H1 (cell line): ENCODE measurements around the gene HNF1B. TPM values are rescaled to one million over a fixed set of nuclear protein-coding genes. Genes with fewer than 3 reads are reported as not detected.

Experiments used
- CTCF ChIA-PET: fragments of 300-600 bp; sonication (Branson Sonifier 250); formaldehyde crosslinking; loops from one replicate; lab custom pipeline; 2021; ENCODE audit not compliant: partially characterized antibody; lab: Charles Lee
- POLR2A ChIA-PET: fragments of 300-600 bp; sonication (Branson Sonifier 250); formaldehyde crosslinking; loops from one replicate; lab custom pipeline; 2021; ENCODE audit warnings: inconsistent platforms; ENCODE audit not compliant: partially characterized antibody; lab: Charles Lee
- DNase-seq, 2 experiments: peaks; one replicate each; pipeline versions ENCODE4 v3.0.0 to v3.0.0-alpha.2; 2010 to 2022; ENCODE audit warnings: low spot score in 2 of 2, low read depth in 1 of 2, mixed read lengths in 1 of 2
- FAIRE-seq: peaks from 2 replicates; lab custom pipeline; 2011; peaks lifted over from hg19 to GRCh38; lab: Jason Lieb, UNC
- H2AFZ ChIP-seq: 2 replicates; pipeline ENCODE4 v1.8.1; 2012; ENCODE audit warnings: low read length, inconsistent platforms
- H2AK5ac ChIP-seq: 2 replicates; pipeline ENCODE4 v1.6.1; 2013; ENCODE audit warnings: low read depth, low read length
- H2BK120ac ChIP-seq: replicated peaks from 2 replicates; pipeline ENCODE3; 2013; ENCODE audit warnings: low read depth, low read length, inconsistent platforms
- H2BK12ac ChIP-seq: 2 replicates; pipeline ENCODE4 v1.6.1; 2013; ENCODE audit warnings: low read depth, low read length
- H2BK15ac ChIP-seq: 2 replicates; pipeline ENCODE4 v1.6.1; 2013; ENCODE audit warnings: low read length
- H2BK20ac ChIP-seq: 2 replicates; pipeline ENCODE4 v1.6.1; 2013; ENCODE audit warnings: low read length
- H2BK5ac ChIP-seq: 2 replicates; pipeline ENCODE4 v1.6.1; 2013; ENCODE audit warnings: low read depth, low read length
- H3K14ac ChIP-seq: 2 replicates; pipeline ENCODE4 v1.6.1; 2013; ENCODE audit warnings: inconsistent platforms; ENCODE audit not compliant: insufficient read length
- H3K18ac ChIP-seq: 2 replicates; pipeline ENCODE4 v1.6.1; 2013; ENCODE audit warnings: low read length; ENCODE audit errors: extremely low read depth
- H3K23ac ChIP-seq: 2 replicates; pipeline ENCODE4 v1.6.1; 2013; ENCODE audit warnings: inconsistent platforms; ENCODE audit not compliant: insufficient read length
- H3K23me2 ChIP-seq: 2 replicates; pipeline ENCODE4 v1.6.1; 2013; ENCODE audit warnings: low read depth, low read length
- H3K27ac ChIP-seq: 2 replicates; pipeline ENCODE4 v1.6.1; 2011; ENCODE audit warnings: low read depth, low read length, inconsistent platforms
- H3K27me3 ChIP-seq, 4 experiments: replicated peaks in 1 of 4; 1 replicate in 1 of 4; 2 replicates in 3 of 4; pipeline versions ENCODE4 v1.6.1 to v1.8.1; 2011 to 2013; ENCODE audit warnings: low read length in 3 of 4, mild to moderate bottlenecking in 3 of 4, inconsistent platforms in 2 of 4, mixed read lengths in 2 of 4, moderate library complexity in 1 of 4; ENCODE audit not compliant: control insufficient read depth in 3 of 4, insufficient read depth in 3 of 4; ENCODE audit errors: extremely low read depth in 1 of 4
- H3K36me3 ChIP-seq, 4 experiments: 2 replicates each; pipeline versions ENCODE4 v1.6.1 to v1.8.1; 2011 to 2013; ENCODE audit warnings: mild to moderate bottlenecking in 4 of 4, low read length in 3 of 4, moderate library complexity in 2 of 4, control low read depth in 1 of 4, inconsistent platforms in 1 of 4; ENCODE audit not compliant: insufficient read depth in 4 of 4, control insufficient read depth in 2 of 4
- H3K4ac ChIP-seq: replicated peaks from 2 replicates; pipeline ENCODE3; 2013; ENCODE audit warnings: low read length, low read depth, mixed read lengths, inconsistent platforms; ENCODE audit not compliant: insufficient read length
- H3K4me1 ChIP-seq, 4 experiments: replicated peaks in 1 of 4; 1 replicate in 1 of 4; 2 replicates in 3 of 4; pipeline versions ENCODE4 v1.6.1 to v1.8.1; 2011 to 2013; ENCODE audit warnings: low read length in 3 of 4, inconsistent platforms in 2 of 4, mixed read lengths in 1 of 4; ENCODE audit not compliant: insufficient read depth in 4 of 4, control insufficient read depth in 3 of 4
- H3K4me2 ChIP-seq, 2 experiments: 2 replicates each; pipeline versions ENCODE4 v1.6.1 to v1.8.1; 2011 to 2013; ENCODE audit warnings: low read depth in 2 of 2, low read length in 2 of 2, control low read depth in 1 of 2, inconsistent platforms in 1 of 2, mild to moderate bottlenecking in 1 of 2; ENCODE audit not compliant: insufficient read depth in 1 of 2
- H3K4me3 ChIP-seq, 4 experiments: fragments of 200-600, 300-600 bp in 1 of 4; sonication (generic), shearing (Covaris generic), sonication (Bioruptor Twin) in 1 of 4; 2 replicates each; pipeline versions ENCODE4 v1.5.1 to v1.8.1; 2011 to 2016; ENCODE audit warnings: low read length in 4 of 4, low read depth in 3 of 4, control low read depth in 2 of 4, inconsistent platforms in 2 of 4, mild to moderate bottlenecking in 2 of 4, mixed read lengths in 1 of 4, moderate library complexity in 1 of 4; ENCODE audit not compliant: insufficient read depth in 2 of 4; ENCODE audit errors: extremely low read depth in 1 of 4
- H3K56ac ChIP-seq: replicated peaks from 2 replicates; pipeline ENCODE3; 2013; ENCODE audit warnings: low read depth, mild to moderate bottlenecking, mixed read lengths, low read length, inconsistent platforms; ENCODE audit not compliant: insufficient read length
- H3K79me1 ChIP-seq: 2 replicates; pipeline ENCODE4 v1.6.1; 2013; ENCODE audit warnings: low read depth, low read length, control low read depth
- H3K79me2 ChIP-seq, 2 experiments: 2 replicates each; pipeline versions ENCODE4 v1.6.1 to v1.8.1; 2012 to 2013; ENCODE audit warnings: low read length in 2 of 2, mild to moderate bottlenecking in 2 of 2, inconsistent platforms in 1 of 2; ENCODE audit not compliant: insufficient read depth in 2 of 2, control insufficient read depth in 1 of 2
- H3K9ac ChIP-seq, 4 experiments: replicated peaks in 1 of 4; 1 replicate in 1 of 4; 2 replicates in 3 of 4; pipeline versions ENCODE4 v1.6.1 to v1.8.1; 2011 to 2013; ENCODE audit warnings: low read depth in 3 of 4, low read length in 3 of 4, control low read depth in 2 of 4, mild to moderate bottlenecking in 2 of 4, moderate library complexity in 2 of 4, inconsistent platforms in 1 of 4; ENCODE audit errors: extremely low read depth in 1 of 4
- H3K9me3 ChIP-seq, 2 experiments: 2 replicates each; pipeline versions ENCODE4 v1.6.1 to v1.8.1; 2012 to 2013; ENCODE audit warnings: mild to moderate bottlenecking in 2 of 2, moderate library complexity in 2 of 2, control low read depth in 1 of 2, inconsistent platforms in 1 of 2, low read depth in 1 of 2, low read length in 1 of 2, mixed read lengths in 1 of 2; ENCODE audit not compliant: insufficient read depth in 2 of 2
- H4K20me1 ChIP-seq, 2 experiments: replicated peaks in 1 of 2; 2 replicates each; pipeline versions ENCODE3 to v1.8.1; 2011 to 2013; ENCODE audit warnings: inconsistent platforms in 2 of 2, low read length in 2 of 2, mild to moderate bottlenecking in 1 of 2; ENCODE audit not compliant: insufficient read depth in 2 of 2, control insufficient read depth in 1 of 2
- H4K5ac ChIP-seq: 2 replicates; pipeline ENCODE4 v1.6.1; 2013; ENCODE audit warnings: low read length, low read depth, mixed read lengths, inconsistent platforms; ENCODE audit not compliant: insufficient read length
- H4K8ac ChIP-seq: 2 replicates; pipeline ENCODE4 v1.8.0; 2013; ENCODE audit warnings: mild to moderate bottlenecking, moderate library complexity, low read length, inconsistent platforms; ENCODE audit not compliant: insufficient read depth; ENCODE audit errors: extremely low read depth
- H4K91ac ChIP-seq: replicated peaks from 2 replicates; pipeline ENCODE3; 2013; ENCODE audit warnings: low read length, mixed read lengths, inconsistent platforms; ENCODE audit not compliant: insufficient read length
- ASH2L ChIP-seq: fragments of 200-600, 300-600 bp; sonication (generic); IDR thresholded peaks from one replicate; pipeline ENCODE4 v1.7.1; 2017; ENCODE audit warnings: low read length
- BCL11A ChIP-seq, 2 experiments: IDR thresholded peaks; one replicate each; pipeline ENCODE4 v1.6.1; 2011; ENCODE audit warnings: low read depth in 2 of 2, low read length in 2 of 2, mild to moderate bottlenecking in 2 of 2
- CHD1 ChIP-seq: IDR thresholded peaks from 2 replicates; pipeline ENCODE4 v1.6.1; 2012; ENCODE audit warnings: low read depth, low read length, improper control_type of control experiment
- RFX5 ChIP-seq: IDR thresholded peaks from 2 replicates; pipeline ENCODE4 v1.6.1; 2011; ENCODE audit warnings: low read depth, low read length, improper control_type of control experiment, borderline replicate concordance
- RNF2 ChIP-seq: fragments of 200-900, 300-1000 bp; sonication (generic); IDR thresholded peaks from 2 replicates; pipeline ENCODE4 v1.7.1; 2016; ENCODE audit warnings: borderline replicate concordance, low read depth, mild to moderate bottlenecking, antibody characterized with exemption, low read length; ENCODE audit not compliant: poor library complexity, severe bottlenecking; ENCODE audit errors: missing control alignments
- SAP30 ChIP-seq: fragments of 300-600 bp; sonication (generic); IDR thresholded peaks from 2 replicates; pipeline ENCODE4 v1.7.1; 2012; ENCODE audit warnings: low read length, moderate library complexity, mild to moderate bottlenecking, inconsistent platforms; ENCODE audit not compliant: insufficient read depth, insufficient replicate concordance
- SIRT6 ChIP-seq: IDR thresholded peaks from one replicate; pipeline ENCODE4 v1.7.1; 2012; ENCODE audit warnings: low read length, inconsistent platforms
- SIX5 ChIP-seq: IDR thresholded peaks from 2 replicates; pipeline ENCODE4 v1.6.1; 2011; ENCODE audit warnings: mild to moderate bottlenecking, low read depth, low read length
- TBP ChIP-seq: IDR thresholded peaks from 2 replicates; pipeline ENCODE4 v1.6.1; 2011; ENCODE audit warnings: low read depth, low read length, improper control_type of control experiment
- WGBS, 2 experiments: shearing (Covaris generic) in 1 of 2; methylation state at CpG; one replicate each; pipeline versions ENCODE4 v1.1.6 to v1.1.7; 2013 to 2015; ENCODE audit warnings: low lambda C conversion rate in 2 of 2, mixed read lengths in 2 of 2, inconsistent platforms in 1 of 2, low coverage in 1 of 2, missing lambda C conversion rate in 1 of 2; ENCODE audit not compliant: insufficient replicate concordance in 2 of 2, insufficient coverage in 1 of 2, insufficient read length in 1 of 2; ENCODE audit errors: extremely low coverage in 1 of 2, missing lambda C conversion rate in 1 of 2; 5-methylcytosine and 5-hydroxymethylcytosine counted together
- polyA plus RNA-seq, 7 experiments: library from polyadenylated mRNA; depleted of rRNA in 3 of 7; stranded (reverse) in 5 of 7; unstranded in 2 of 7; fragments of >200 nt in 5 of 7; fragments of 200-250 nt in 2 of 7; gene quantifications; 1 replicate in 5 of 7; 2 replicates in 1 of 7; 4 replicates in 1 of 7; pipeline versions ENCODE4 v1.2.1 to v1.2.3, GENCODE V29; 2011 to 2013; ENCODE audit warnings: missing spikeins in 2 of 7, mixed read lengths in 2 of 7
- total RNA-seq: library from RNA; stranded (reverse); fragmentation: NEBNext Ultra II Directional; extraction: Animal tissue kit (Norgen Biotek cat#: 25700); gene quantifications from 2 replicates; pipeline ENCODE4 v1.2.1, GENCODE V29; 2021

HNF1B gene
- total and polyA plus RNA-seq, 2 of the 8 experiments (the other 6 are each of a cell fraction or from before 2014, with no cell fraction given): 0.13 to 0.30 TPM

DNA sequence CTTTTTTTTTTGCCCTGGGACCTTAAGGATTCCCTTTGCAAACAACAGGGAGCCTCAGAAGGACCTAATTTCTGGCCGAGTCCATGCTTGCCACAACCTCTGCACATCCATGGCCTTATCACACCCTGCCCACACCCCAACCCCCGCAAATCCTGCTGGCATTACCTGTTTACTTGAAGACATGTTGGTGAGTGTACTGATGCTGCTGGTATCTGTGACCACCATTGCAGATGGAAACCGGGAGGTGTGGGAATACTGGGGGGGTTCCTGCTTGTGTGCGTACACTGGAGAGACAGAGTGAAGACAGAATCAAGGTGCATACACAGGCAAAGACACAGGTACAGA is 46.0 kb downstream of the HNF1B start:
- Histone ChIP-seq H2AFZ (no peak overlapping the region), H3K27me3 (no peaks in the 10 kb centered on the region; a peak in 1 of 7 replicates), H3K23me2 (no peaks in the 10 kb centered on the region; the same call in 1 of the 2 replicates), H2BK5ac (no peak overlapping the region), H4K91ac (no peak overlapping the region), H3K18ac (no peak overlapping the region), H3K4ac (no peak overlapping the region), H3K4me2 (no peak overlapping the region), H3K9ac (no peak overlapping the region; a peak in 1 of 7 replicates), H2BK12ac (no peak overlapping the region), H3K23ac (no peak overlapping the region), H2BK120ac (no peak overlapping the region), H3K36me3 (no peaks in the 10 kb centered on the region), H3K14ac (no peak overlapping the region), H2BK20ac (no peak overlapping the region), H2BK15ac (no peak overlapping the region), H4K5ac (no peak overlapping the region), H2AK5ac (no peak overlapping the region), H3K79me2 (no peaks in the 10 kb centered on the region), H3K4me1 (no peaks in the 10 kb centered on the region), H3K9me3 (peaks cover 11 to 12% of the 10 kb centered on the region in 2 experiments; a peak in 3 of 4 replicates), H4K20me1 (no peaks in the 10 kb centered on the region), H3K56ac (no peak overlapping the region), H3K79me1 (no peaks in the 10 kb centered on the region), H3K4me3 (no peak overlapping the region), H3K27ac (no peak overlapping the region), H4K8ac (no peak overlapping the region)
- TF ChIP-seq SIX5: no peak
- no peak for TF ChIP-seq SAP30
- no peak for TF ChIP-seq SIRT6
- TF ChIP-seq TBP: no peak
- TF ChIP-seq RFX5: no peak
- no peak for TF ChIP-seq BCL11A (IDR thresholded peaks at IDR 0.05; ENCODE audit: low read depth in 2 of 2, low read length in 2 of 2)
- no peak for TF ChIP-seq RNF2
- TF ChIP-seq ASH2L: no peak
- TF ChIP-seq CHD1: no peak
- POLR2A ChIA-PET: interaction anchor here (1.0 kb wide), 1 partner anchor 87 kb away, joined by 3 read pairs; no protein-coding TSS in a partner anchor
- WGBS, 2 experiments: 87% methylated on average over 4 of the region's 4 CpGs; no CpG with 5 or more reads in 1 of the 2 experiments
- no peak for FAIRE-seq
- CTCF ChIA-PET: interaction anchor here (1.3 kb wide), 1 partner anchor 9 kb away, joined by 3 read pairs; no protein-coding TSS in a partner anchor
- no peak for DNase-seq
